SK-N-SH (cell line): ENCODE measurements around the gene TMEM182. TPM values are rescaled to one million over a fixed set of nuclear protein-coding genes. Genes with fewer than 3 reads are reported as not detected.

Experiments
- CTCF ChIA-PET: fragments of 300-600, 350-600 bp; formaldehyde crosslinking; extraction: SDS; loops from one replicate; lab custom pipeline; 2021; lab: Yijun Ruan, JAX
- POLR2A ChIA-PET: fragments of 350-600 bp; sonication (Branson Sonifier 250); formaldehyde crosslinking; extraction: SDS; loops from one replicate; lab custom pipeline; 2020; ENCODE audit warnings: antibody characterized with exemption, inconsistent platforms; lab: Yijun Ruan, JAX
- DNase-seq: peaks from one replicate; pipeline ENCODE4 v3.0.0; 2012
- H2AFZ ChIP-seq: fragments of 200-600 bp; sonication (generic); 2 replicates; pipeline ENCODE4 v1.8.1; 2016; ENCODE audit warnings: antibody characterized with exemption, mild to moderate bottlenecking, low read depth
- H3F3A ChIP-seq: fragments of 200-600 bp; sonication (generic); replicated peaks from 2 replicates; pipeline ENCODE3; 2016; ENCODE audit warnings: antibody characterized with exemption, mild to moderate bottlenecking; ENCODE audit not compliant: insufficient read depth
- H3K27ac ChIP-seq, 2 experiments: fragments of 200-500 bp in 1 of 2; fragments of 200-600 bp in 1 of 2; sonication (Bioruptor generic) in 1 of 2; sonication (generic), shearing (Covaris generic) in 1 of 2; 2 replicates each; pipeline versions ENCODE4 v1.5.1 to v1.6.1; 2014 to 2016; ENCODE audit warnings: low read depth in 2 of 2, inconsistent platforms in 1 of 2, low read length in 1 of 2, mild to moderate bottlenecking in 1 of 2, mixed read lengths in 1 of 2
- H3K27me3 ChIP-seq: fragments of 200-600 bp; sonication (generic), shearing (Covaris generic); 2 replicates; pipeline ENCODE4 v1.6.1; 2016; ENCODE audit warnings: mixed run types; ENCODE audit not compliant: insufficient read depth
- H3K36me3 ChIP-seq, 2 experiments: fragments of 200-500 bp in 1 of 2; fragments of 200-600 bp in 1 of 2; sonication (Bioruptor generic) in 1 of 2; sonication (generic) in 1 of 2; replicated peaks in 1 of 2; 2 replicates each; pipeline versions ENCODE3 to v1.5.1; 2014 to 2016; ENCODE audit warnings: low read length in 1 of 2, mild to moderate bottlenecking in 1 of 2; ENCODE audit not compliant: insufficient read depth in 2 of 2, control insufficient read depth in 1 of 2
- H3K4me1 ChIP-seq, 2 experiments: fragments of 200-500 bp in 1 of 2; fragments of 200-600 bp in 1 of 2; sonication (Bioruptor generic) in 1 of 2; sonication (generic), shearing (Covaris generic) in 1 of 2; 2 replicates each; pipeline versions ENCODE4 v1.5.1 to v1.6.1; 2014 to 2016; ENCODE audit warnings: low read depth in 1 of 2, low read length in 1 of 2, mixed run types in 1 of 2; ENCODE audit not compliant: insufficient read depth in 2 of 2, control insufficient read depth in 1 of 2
- H3K4me2 ChIP-seq: fragments of 200-600 bp; sonication (generic), shearing (Covaris generic); 2 replicates; pipeline ENCODE4 v1.6.1; 2017; ENCODE audit warnings: mixed run types
- H3K4me3 ChIP-seq, 2 experiments: fragments of 200-500 bp in 1 of 2; fragments of 200-600 bp in 1 of 2; sonication (Bioruptor generic) in 1 of 2; sonication (generic), shearing (Covaris generic) in 1 of 2; 2 replicates each; pipeline versions ENCODE4 v1.5.1 to v1.8.1; 2014 to 2016; ENCODE audit warnings: low read depth in 2 of 2, inconsistent platforms in 1 of 2, low read length in 1 of 2, mild to moderate bottlenecking in 1 of 2, mixed read lengths in 1 of 2, moderate library complexity in 1 of 2
- H3K79me2 ChIP-seq: fragments of 200-600 bp; sonication (generic); 2 replicates; pipeline ENCODE4 v1.8.1; 2017; ENCODE audit warnings: mild to moderate bottlenecking; ENCODE audit not compliant: insufficient read depth
- H3K9ac ChIP-seq: fragments of 200-600 bp; sonication (generic); 2 replicates; pipeline ENCODE4 v1.6.1; 2017; ENCODE audit warnings: mixed run types
- H3K9me2 ChIP-seq: fragments of 200-600 bp; sonication (generic); 2 replicates; pipeline ENCODE4 v1.6.1; 2017; ENCODE audit warnings: mixed run types
- H3K9me3 ChIP-seq: fragments of 200-600 bp; sonication (generic); 2 replicates; pipeline ENCODE4 v1.6.1; 2017; ENCODE audit warnings: mixed run types, mild to moderate bottlenecking, moderate library complexity
- H4K20me1 ChIP-seq: fragments of 200-600 bp; sonication (generic); 2 replicates; pipeline ENCODE4 v1.6.1; 2017; ENCODE audit warnings: mild to moderate bottlenecking, mixed run types; ENCODE audit not compliant: insufficient read depth
- CHD2 ChIP-seq: fragments of 150-350 bp; IDR thresholded peaks from 2 replicates; pipeline ENCODE4 v1.6.1; 2018; ENCODE audit warnings: low read length; ENCODE audit not compliant: partially characterized antibody
- EP300 ChIP-seq, 2 experiments: IDR thresholded peaks; 2 replicates each; pipeline versions ENCODE4 v1.4.0 to v1.6.1; 2012; ENCODE audit warnings: borderline replicate concordance in 1 of 2, low read depth in 1 of 2, low read length in 1 of 2
- FOXJ3 ChIP-seq: sonication (generic); formaldehyde crosslinking; IDR thresholded peaks from 2 replicates; pipeline ENCODE4 v1.5.1; 2020; ENCODE audit warnings: mild to moderate bottlenecking, missing genetic modification reagents
- GATA2 ChIP-seq: sonication (generic); formaldehyde crosslinking; IDR thresholded peaks from 2 replicates; pipeline ENCODE4 v1.5.0; 2020; ENCODE audit warnings: mild to moderate bottlenecking, missing genetic modification reagents
- IRF3 ChIP-seq: fragments of 150-350 bp; IDR thresholded peaks from 2 replicates; pipeline ENCODE4 v1.6.1; 2016; ENCODE audit warnings: mild to moderate bottlenecking, low read depth, low read length
- MEF2A ChIP-seq: IDR thresholded peaks from 2 replicates; pipeline ENCODE4 v1.4.0; 2012; ENCODE audit warnings: low read depth, borderline replicate concordance
- NFIC ChIP-seq: IDR thresholded peaks from 2 replicates; pipeline ENCODE4 v1.4.0; 2012; ENCODE audit warnings: borderline replicate concordance
- NRF1 ChIP-seq: IDR thresholded peaks from 2 replicates; pipeline ENCODE4 v1.6.1; 2012; ENCODE audit warnings: low read depth, mild to moderate bottlenecking, low read length
- POLR2AphosphoS5 ChIP-seq: IDR thresholded peaks from 2 replicates; pipeline ENCODE4 v1.6.1; 2012; ENCODE audit warnings: low read depth, low read length
- RAD21 ChIP-seq: IDR thresholded peaks from 2 replicates; pipeline ENCODE4 v1.6.1; 2012; ENCODE audit warnings: mild to moderate bottlenecking, low read length
- RCOR1 ChIP-seq: fragments of 150-350 bp; IDR thresholded peaks from 2 replicates; pipeline ENCODE4 v1.6.1; 2017; ENCODE audit warnings: antibody characterized with exemption, low read length
- RXRA ChIP-seq: IDR thresholded peaks from 2 replicates; pipeline ENCODE4 v1.4.0; 2012; ENCODE audit warnings: low read depth, mild to moderate bottlenecking, borderline replicate concordance
- SMC3 ChIP-seq: IDR thresholded peaks from 2 replicates; pipeline ENCODE4 v1.6.1; 2012; ENCODE audit warnings: low read depth, low read length, improper control_type of control experiment
- TAF1 ChIP-seq: IDR thresholded peaks from 2 replicates; pipeline ENCODE4 v1.6.1; 2012; ENCODE audit warnings: low read depth, mild to moderate bottlenecking, low read length, moderate library complexity, borderline replicate concordance
- TCF12 ChIP-seq: IDR thresholded peaks from 2 replicates; pipeline ENCODE4 v1.4.0; 2012
- TEAD4 ChIP-seq: IDR thresholded peaks from 2 replicates; pipeline ENCODE4 v1.4.0; 2012; ENCODE audit warnings: mild to moderate bottlenecking, borderline replicate concordance; ENCODE audit not compliant: insufficient read depth
- USF1 ChIP-seq: IDR thresholded peaks from 2 replicates; pipeline ENCODE4 v1.4.0; 2012; ENCODE audit warnings: low read depth, borderline replicate concordance
- USF2 ChIP-seq: fragments of 150-350 bp; IDR thresholded peaks from 2 replicates; pipeline ENCODE4 v1.6.1; 2017; ENCODE audit warnings: antibody characterized with exemption, low read length, low read depth, borderline replicate concordance
- WGBS: methylation state at CpG from one replicate; pipeline ENCODE4 v1.1.6; 2017; ENCODE audit warnings: low lambda C conversion rate; 5-methylcytosine and 5-hydroxymethylcytosine counted together
- polyA plus RNA-seq, 3 experiments: library from polyadenylated mRNA; depleted of rRNA; stranded (reverse); fragments of >200 nt; gene quantifications; 2 replicates each; pipeline ENCODE4 v1.2.3, GENCODE V29; 2012

The TMEM182 gene
- polyA plus RNA-seq, 1 of the 3 experiments (the other 2 are of a cell fraction): 1.7 TPM

GRCh38 chr2:102758439-102758838, 3.4 kb upstream of the TMEM182 start:
- Histone ChIP-seq H3K27me3 (no peaks in the 10 kb centered on the region), H3K79me2 (no peaks in the 10 kb centered on the region), H3K4me1 (no peaks in the 10 kb centered on the region), H3K27ac (no peak overlapping the region)
- no peak for DNase-seq
- TF ChIP-seq USF2 (no peak), RAD21 (no peak), SMC3 (no peak), EP300 (IDR thresholded peaks at IDR 0.05; ENCODE audit: borderline replicate concordance in 1 of 2, low read depth in 1 of 2, low read length in 1 of 2) (no peak), TEAD4 (no peak), FOXJ3 (CRISPR knock-in tag) (no peak), CHD2 (no peak), RXRA (no peak), TAF1 (no peak), MEF2A (no peak)
- TF ChIP-seq, all 33 proteins: peak for 0
- no peaks in the 10 kb centered on the region for H4K20me1 ChIP-seq
- H3K9me2 ChIP-seq: no peaks in the 10 kb centered on the region
- no peaks in the 10 kb centered on the region for H3F3A ChIP-seq
- no peaks in the 10 kb centered on the region for H3K9me3 ChIP-seq
- no peak overlapping the region for H2AFZ ChIP-seq
- POLR2A ChIA-PET: no interaction called here
- H3K36me3 ChIP-seq: no peaks in the 10 kb centered on the region
- CTCF ChIA-PET: interaction anchor here (1.9 kb wide), 1 partner anchor 48 kb away, joined by 10 read pairs; no protein-coding TSS in a partner anchor
- no peak overlapping the region for H3K9ac ChIP-seq
- no peak overlapping the region for H3K4me2 ChIP-seq
- H3K4me3 ChIP-seq: no peak overlapping the region

GRCh38 chr2:102764083-102764482, 2.3 kb downstream of the TMEM182 start:
- 80% methylated on average over 6 of the region's 6 CpGs for WGBS
- H3K27me3 ChIP-seq: no peaks in the 10 kb centered on the region
- POLR2A ChIA-PET: no interaction called here
- H3K4me1 ChIP-seq: no peaks in the 10 kb centered on the region; a peak in 1 of 4 replicates
- no peak overlapping the region for H3K9ac ChIP-seq
- no peak for DNase-seq
- no peaks in the 10 kb centered on the region for H3F3A ChIP-seq
- no peak for TF ChIP-seq TCF12
- no peak for TF ChIP-seq POLR2AphosphoS5
- no peak for TF ChIP-seq GATA2 (CRISPR knock-in tag)
- no peak for TF ChIP-seq RCOR1
- no peak for TF ChIP-seq IRF3
- TF ChIP-seq SMC3: no peak
- no peak for TF ChIP-seq NFIC
- no peak for TF ChIP-seq EP300 (IDR thresholded peaks at IDR 0.05; ENCODE audit: borderline replicate concordance in 1 of 2, low read depth in 1 of 2, low read length in 1 of 2)
- TF ChIP-seq USF2: no peak
- no peak for TF ChIP-seq RAD21
- no peak for TF ChIP-seq USF1
- TF ChIP-seq NRF1: no peak
- TF ChIP-seq, all 33 proteins: peak for 0
- Histone ChIP-seq H3K36me3 (peaks cover 0 to 3% of the 10 kb centered on the region in 2 experiments), H3K9me3 (no peaks in the 10 kb centered on the region), H3K79me2 (no peaks in the 10 kb centered on the region), H3K4me3 (no peak overlapping the region), H3K4me2 (no peak overlapping the region), H3K27ac (no peak overlapping the region), H4K20me1 (no peaks in the 10 kb centered on the region), H2AFZ (no peak overlapping the region), H3K9me2 (no peaks in the 10 kb centered on the region)
- CTCF ChIA-PET: interaction anchor here (1.7 to 3.7 kb wide), 2 partner anchors 9 to 42 kb away, joined by 6 to 30 read pairs; no protein-coding TSS in a partner anchor
